Measurements from ENCODE around the gene FOXF1.
A peak's percentile ranks its signal among the peaks of the same experiment; 100 is the strongest.

The FOXF1 gene

DNA sequence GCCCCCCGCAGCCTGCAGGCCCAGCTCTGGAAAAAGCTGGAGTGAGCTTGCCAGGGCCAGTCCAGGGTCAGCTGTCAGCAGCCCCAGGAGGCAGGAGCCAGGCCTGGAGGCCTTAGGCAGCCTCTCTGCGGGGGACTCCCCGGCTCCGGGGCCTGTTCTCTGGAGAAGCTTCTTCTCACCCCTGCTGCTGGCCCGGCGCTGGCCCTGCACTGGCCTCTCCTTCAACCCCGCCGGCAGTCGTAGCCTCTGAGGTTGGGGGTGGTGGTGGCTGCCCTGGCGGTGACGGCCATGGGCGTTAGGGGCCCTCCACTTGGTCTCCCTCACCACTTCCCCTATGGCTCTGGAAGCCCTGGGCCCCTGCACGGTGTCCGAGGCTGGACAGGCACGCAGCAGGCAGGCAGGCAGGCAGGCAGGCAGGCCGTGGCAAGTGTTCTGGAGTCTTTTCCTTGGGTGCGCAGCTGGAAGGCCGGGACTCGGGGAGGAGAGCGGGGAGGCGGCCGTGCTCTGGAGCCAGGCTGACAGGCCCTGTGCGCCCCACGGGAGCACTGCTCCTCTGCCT is 2.1 kb downstream of the FOXF1 start:
- H3K4me3 ChIP-seq (ENCODE audit: low read depth, low read length): peak overlapping the region; percentile 60
- in situ Hi-C loops (cut with HindIII; ENCODE audit: low sequenced_read_pairs): no loop called here
- no peak for DNase-seq (ENCODE audit: low read depth, low spot score)
- TF ChIP-seq, protein P1, sequence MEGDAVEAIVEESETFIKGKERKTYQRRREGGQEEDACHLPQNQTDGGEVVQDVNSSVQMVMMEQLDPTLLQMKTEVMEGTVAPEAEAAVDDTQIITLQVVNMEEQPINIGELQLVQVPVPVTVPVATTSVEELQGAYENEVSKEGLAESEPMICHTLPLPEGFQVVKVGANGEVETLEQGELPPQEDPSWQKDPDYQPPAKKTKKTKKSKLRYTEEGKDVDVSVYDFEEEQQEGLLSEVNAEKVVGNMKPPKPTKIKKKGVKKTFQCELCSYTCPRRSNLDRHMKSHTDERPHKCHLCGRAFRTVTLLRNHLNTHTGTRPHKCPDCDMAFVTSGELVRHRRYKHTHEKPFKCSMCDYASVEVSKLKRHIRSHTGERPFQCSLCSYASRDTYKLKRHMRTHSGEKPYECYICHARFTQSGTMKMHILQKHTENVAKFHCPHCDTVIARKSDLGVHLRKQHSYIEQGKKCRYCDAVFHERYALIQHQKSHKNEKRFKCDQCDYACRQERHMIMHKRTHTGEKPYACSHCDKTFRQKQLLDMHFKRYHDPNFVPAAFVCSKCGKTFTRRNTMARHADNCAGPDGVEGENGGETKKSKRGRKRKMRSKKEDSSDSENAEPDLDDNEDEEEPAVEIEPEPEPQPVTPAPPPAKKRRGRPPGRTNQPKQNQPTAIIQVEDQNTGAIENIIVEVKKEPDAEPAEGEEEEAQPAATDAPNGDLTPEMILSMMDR (IDR thresholded peaks at IDR 0.05; ENCODE audit: low read depth, low read length): no peak

- H3K4me3 ChIP-seq (ENCODE audit: low read depth, low read length): peak overlapping the region; percentile 60
- TF ChIP-seq, protein P1 (IDR thresholded peaks at IDR 0.05; ENCODE audit: low read depth, low read length): no peak
- DNase-seq (ENCODE audit: low read depth, low spot score): no peak
- in situ Hi-C loops (cut with HindIII; ENCODE audit: low sequenced_read_pairs): no loop called here
Measured at GRCh38 chr16:86512860-86513470, 2.6 kb downstream of the FOXF1 start.

DNA sequence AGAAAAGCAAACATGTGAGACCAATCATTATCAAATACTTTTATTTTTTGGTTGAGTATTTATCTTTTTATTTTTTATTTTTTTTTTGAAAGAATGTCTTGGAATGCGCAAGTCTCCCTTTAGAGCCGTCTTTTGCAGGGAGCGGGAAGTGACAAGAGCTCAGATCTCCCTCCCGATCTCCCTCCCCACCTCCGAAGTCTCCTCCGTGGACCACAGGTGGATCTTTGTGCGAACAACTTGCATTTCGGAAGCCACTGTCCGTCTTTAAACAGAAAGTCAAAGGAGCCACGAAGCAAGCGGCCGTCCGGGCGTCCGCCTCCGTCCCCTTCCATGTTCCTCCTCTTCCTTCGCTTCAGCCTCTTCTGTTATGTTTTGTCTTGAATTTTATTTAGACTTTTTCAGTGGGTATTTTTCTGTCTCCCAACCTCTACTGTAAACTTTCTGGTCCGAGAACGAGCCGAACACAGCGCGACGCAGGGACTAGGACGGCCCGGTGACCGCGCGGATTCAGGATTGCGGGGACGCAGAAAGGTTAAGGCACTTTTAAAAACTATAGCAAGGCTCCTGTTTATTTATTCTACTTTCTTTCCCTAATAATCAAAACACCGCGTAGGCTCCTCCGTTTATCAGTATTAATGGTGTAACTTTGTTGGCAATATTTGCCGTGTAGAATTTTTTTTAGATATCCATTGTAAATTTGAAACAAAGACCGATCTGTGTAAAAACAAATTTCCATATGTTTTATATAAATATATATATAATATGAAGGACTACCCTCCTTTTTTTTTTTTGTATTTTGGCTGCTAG is 3.3 kb downstream of the FOXF1 start:
- TF ChIP-seq, protein P1 (IDR thresholded peaks at IDR 0.05; ENCODE audit: low read depth, low read length): no peak
- DNase-seq (ENCODE audit: low read depth, low spot score): no peak
- H3K4me3 ChIP-seq (ENCODE audit: low read depth, low read length): peak overlapping the region; percentile 60
- in situ Hi-C loops (cut with HindIII; ENCODE audit: low sequenced_read_pairs): no loop called here

DNA sequence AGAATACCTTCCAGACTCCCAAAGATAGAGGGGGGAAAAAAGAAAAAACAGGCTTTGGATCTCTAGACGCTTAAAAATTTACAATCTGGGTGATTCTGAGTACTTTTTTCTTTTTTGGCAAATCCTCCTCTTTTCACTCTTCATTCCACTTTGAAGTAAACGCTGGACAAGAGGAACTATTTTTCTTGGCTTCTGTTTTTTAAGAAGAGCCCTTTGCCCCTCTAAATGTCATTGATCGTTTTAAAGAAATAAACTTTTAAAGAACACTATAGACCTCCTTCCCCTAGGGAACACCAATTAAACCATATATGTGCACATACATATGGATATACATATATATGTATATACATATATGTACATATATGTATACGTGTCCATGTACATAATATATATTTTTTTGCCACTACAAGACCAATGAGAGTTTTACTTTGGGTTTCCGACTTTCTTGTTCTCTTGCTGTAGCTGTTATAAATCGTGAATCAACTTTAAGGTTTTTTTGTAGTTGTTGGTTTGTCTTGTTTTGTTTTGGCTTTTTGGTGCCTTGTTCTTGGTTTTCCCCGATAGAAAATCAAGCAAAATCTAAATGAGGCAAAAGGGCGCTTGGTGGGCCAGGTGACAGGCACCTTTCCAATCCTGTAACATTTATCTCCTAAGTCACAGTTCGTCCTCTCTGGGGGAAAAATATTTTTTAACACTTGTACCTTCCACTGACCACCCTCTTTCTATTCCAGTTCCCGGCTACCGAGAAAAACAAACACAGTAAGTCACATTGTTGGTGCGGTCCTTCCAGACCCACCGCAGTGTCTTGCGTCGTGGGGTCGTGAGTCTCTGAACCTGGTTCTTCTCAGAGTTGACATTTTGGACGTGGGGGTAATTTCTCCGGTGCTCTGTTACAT is 4.4 kb downstream of the FOXF1 start:
- DNase-seq (ENCODE audit: low read depth, low spot score): peak; percentile 41
- peak overlapping the region; percentile 60 for H3K4me3 ChIP-seq (ENCODE audit: low read depth, low read length)
- TF ChIP-seq, protein P1 (IDR thresholded peaks at IDR 0.05; ENCODE audit: low read depth, low read length): no peak
- in situ Hi-C loops (cut with HindIII; ENCODE audit: low sequenced_read_pairs): loop anchor here (5.0 kb wide), 1 partner anchor 442 kb away; no protein-coding TSS in a partner anchor

- in situ Hi-C loops (cut with HindIII; ENCODE audit: low sequenced_read_pairs): loop anchor here (5.0 kb wide), 1 partner anchor 443 kb away; no protein-coding TSS in a partner anchor
- peak overlapping the region; percentile 60 for H3K4me3 ChIP-seq (ENCODE audit: low read depth, low read length)
- TF ChIP-seq, protein P1 (IDR thresholded peaks at IDR 0.05; ENCODE audit: low read depth, low read length): no peak
- no peak for DNase-seq (ENCODE audit: low read depth, low spot score)
Measured at GRCh38 chr16:86515413-86515776, 5.1 kb downstream of the FOXF1 start.
